Activated B cell treated with CpG ODN at 0.5 μM for 24 hours (primary cell): ENCODE results near the gene ABHD11. TPM values are rescaled to one million over a fixed set of nuclear protein-coding genes. Genes with fewer than 3 reads are reported as not detected.

ENCODE experiments used
- ATAC-seq: fragments of 200-7000 bp; cut with Tn5 transposase; one replicate; pipeline ENCODE4 v1.10.0; 2021; ENCODE audit warnings: low read depth, mild to moderate bottlenecking, moderate library complexity
- CTCF ChIA-PET: fragments of 350-600 bp; sonication (Branson Sonifier 250); formaldehyde crosslinking; loops from one replicate; lab custom pipeline; 2021; ENCODE audit warnings: antibody characterized with exemption; lab: Charles Lee
- POLR2A ChIA-PET: fragments of 350-600 bp; sonication (Branson Sonifier 250); formaldehyde crosslinking; loops from one replicate; lab custom pipeline; 2021; ENCODE audit warnings: antibody characterized with exemption; lab: Charles Lee
- DNase-seq: peaks from one replicate; pipeline ENCODE4 v3.0.0; 2022
- H3K27ac Mint-ChIP-seq: one replicate; pipeline ENCODE4 v1.8.0; 2020; ENCODE audit warnings: mixed read lengths
- H3K27me3 Mint-ChIP-seq: one replicate; pipeline ENCODE4 v1.8.0; 2021; ENCODE audit warnings: mixed read lengths
- H3K36me3 Mint-ChIP-seq: one replicate; pipeline ENCODE4 v1.8.0; 2021; ENCODE audit warnings: low read depth, mixed read lengths
- H3K4me1 Mint-ChIP-seq: one replicate; pipeline ENCODE4 v1.8.0; 2021; ENCODE audit warnings: mixed read lengths
- H3K4me3 Mint-ChIP-seq: one replicate; pipeline ENCODE4 v1.8.0; 2020; ENCODE audit warnings: mild to moderate bottlenecking, mixed read lengths
- H3K9me3 Mint-ChIP-seq: one replicate; pipeline ENCODE4 v1.8.0; 2020; ENCODE audit warnings: mixed read lengths
- intact Hi-C: fragments of 100-400 bp; cut with micrococcal nuclease; formaldehyde crosslinking; loops from one replicate; pipeline ENCODE4 v1.15.1; 2024
- total RNA-seq: library from RNA; stranded (reverse); gene quantifications from 2 replicates; pipeline ENCODE4 v1.2.3, GENCODE V29; 2022
- TF ChIP-seq, protein P1 (sequence below): fragments of 200-600 bp; IDR thresholded peaks from one replicate; pipeline ENCODE4 v1.8.0; 2022; ENCODE audit warnings: antibody characterized with exemption, mild to moderate bottlenecking

ABHD11 gene
- total RNA-seq, 1 donor from 2014 or later: 15.9 TPM

DNA sequence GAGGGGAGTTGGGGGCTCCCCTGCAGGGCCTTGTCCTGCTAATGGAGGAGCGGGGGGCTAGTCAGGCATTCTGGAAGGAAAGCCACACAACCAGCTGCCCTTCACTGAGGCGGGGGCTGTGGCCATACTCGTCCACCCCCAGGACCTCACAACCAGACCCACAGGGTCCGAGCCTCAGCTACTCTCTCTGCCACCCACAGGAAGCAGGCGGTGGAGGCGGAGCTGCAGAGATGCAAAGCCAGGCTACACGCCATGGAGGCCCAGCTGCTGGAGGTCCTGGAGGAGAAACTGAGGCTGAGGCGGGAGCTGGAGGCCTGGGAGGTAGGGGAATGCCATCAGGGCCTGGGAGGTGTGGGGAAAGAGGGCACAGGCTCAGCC is 3.1 kb downstream of the ABHD11 start:
- ChIA-PET POLR2A (no interaction called here), CTCF (interaction anchor here (1.2 to 3.9 kb wide), 2 partner anchors 10 to 128 kb away, joined by 3 to 29 read pairs; no protein-coding TSS in a partner anchor)
- TF ChIP-seq, protein P1, sequence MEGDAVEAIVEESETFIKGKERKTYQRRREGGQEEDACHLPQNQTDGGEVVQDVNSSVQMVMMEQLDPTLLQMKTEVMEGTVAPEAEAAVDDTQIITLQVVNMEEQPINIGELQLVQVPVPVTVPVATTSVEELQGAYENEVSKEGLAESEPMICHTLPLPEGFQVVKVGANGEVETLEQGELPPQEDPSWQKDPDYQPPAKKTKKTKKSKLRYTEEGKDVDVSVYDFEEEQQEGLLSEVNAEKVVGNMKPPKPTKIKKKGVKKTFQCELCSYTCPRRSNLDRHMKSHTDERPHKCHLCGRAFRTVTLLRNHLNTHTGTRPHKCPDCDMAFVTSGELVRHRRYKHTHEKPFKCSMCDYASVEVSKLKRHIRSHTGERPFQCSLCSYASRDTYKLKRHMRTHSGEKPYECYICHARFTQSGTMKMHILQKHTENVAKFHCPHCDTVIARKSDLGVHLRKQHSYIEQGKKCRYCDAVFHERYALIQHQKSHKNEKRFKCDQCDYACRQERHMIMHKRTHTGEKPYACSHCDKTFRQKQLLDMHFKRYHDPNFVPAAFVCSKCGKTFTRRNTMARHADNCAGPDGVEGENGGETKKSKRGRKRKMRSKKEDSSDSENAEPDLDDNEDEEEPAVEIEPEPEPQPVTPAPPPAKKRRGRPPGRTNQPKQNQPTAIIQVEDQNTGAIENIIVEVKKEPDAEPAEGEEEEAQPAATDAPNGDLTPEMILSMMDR: no peak
- H3K36me3 Mint-ChIP-seq: peaks cover 5% of the 10 kb centered on the region
- no peaks in the 10 kb centered on the region for H3K27me3 Mint-ChIP-seq
- H3K4me3 Mint-ChIP-seq: no peak overlapping the region
- H3K9me3 Mint-ChIP-seq: no peaks in the 10 kb centered on the region
- peaks cover 12% of the 10 kb centered on the region for H3K4me1 Mint-ChIP-seq
- no peak overlapping the region for H3K27ac Mint-ChIP-seq
- DNase-seq (no peak), ATAC-seq (no peak)
- intact Hi-C loops: loop anchor here (5.0 kb wide), 2 partner anchors 68 to 107 kb away; partner anchors contain the start of genes METTL27 and VPS37D

DNA sequence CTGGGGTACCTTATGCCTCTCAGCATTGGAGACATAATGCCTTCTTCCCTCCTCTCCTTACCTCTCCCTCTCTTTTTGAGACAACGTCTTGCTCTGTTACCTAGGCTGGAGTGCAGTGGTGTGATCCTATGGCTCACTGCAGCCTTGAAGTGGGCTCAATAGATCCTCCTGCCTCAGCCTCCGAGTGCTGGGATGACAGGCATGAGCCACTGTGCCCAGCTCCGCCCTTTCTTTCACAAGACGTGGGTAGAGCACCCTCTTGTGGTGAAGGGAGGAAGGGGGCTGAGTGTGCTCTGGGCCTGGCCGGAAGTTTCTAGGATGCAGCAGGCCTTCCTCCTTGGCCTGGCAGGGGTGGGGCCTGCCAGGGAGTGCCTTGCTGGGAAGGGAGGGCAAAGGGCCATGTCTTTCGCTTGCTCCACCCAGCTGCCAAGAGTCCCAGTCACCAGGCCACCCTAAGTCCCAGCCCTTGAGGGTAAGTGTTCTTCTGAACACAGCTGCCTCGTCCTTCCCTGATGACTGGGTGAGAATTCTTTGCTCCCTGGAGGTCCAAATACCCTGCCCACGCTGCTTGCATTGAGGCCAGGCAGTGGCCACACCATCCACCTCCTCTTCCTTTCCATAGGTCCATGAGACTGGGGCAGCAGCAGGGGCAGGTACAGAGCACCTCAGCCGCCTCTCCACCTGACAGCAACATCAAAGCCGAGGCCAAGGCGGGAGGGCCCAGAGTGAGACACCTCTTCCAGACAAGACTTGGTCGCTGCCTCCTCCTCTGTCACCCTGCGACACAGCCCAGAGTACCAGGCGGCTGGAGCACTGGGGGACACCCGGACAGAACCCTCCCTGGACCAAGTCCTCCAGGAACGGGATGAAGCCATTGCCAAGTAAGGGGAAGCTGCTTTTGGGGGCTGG is 3.7 kb downstream of the ABHD11 start:
- peaks cover 3% of the 10 kb centered on the region for H3K27me3 Mint-ChIP-seq
- H3K4me1 Mint-ChIP-seq: peaks cover 12% of the 10 kb centered on the region
- CTCF ChIA-PET: interaction anchor here (0.8 to 3.9 kb wide), 4 partner anchors 10 to 128 kb away, joined by 3 to 29 read pairs (median 4); no protein-coding TSS in a partner anchor
- H3K4me3 Mint-ChIP-seq: no peak overlapping the region
- ATAC-seq (peak; percentile 29), DNase-seq (peak; percentile 49)
- H3K27ac Mint-ChIP-seq: peak overlapping the region; percentile 50
- intact Hi-C loops: loop anchor here (1.0 to 5.0 kb wide), 6 partner anchors 10 to 128 kb away; partner anchors contain the start of genes METTL27, STX1A and VPS37D
- TF ChIP-seq, protein P1: no peak
- POLR2A ChIA-PET: no interaction called here
- H3K9me3 Mint-ChIP-seq: no peaks in the 10 kb centered on the region
- peaks cover 5% of the 10 kb centered on the region for H3K36me3 Mint-ChIP-seq

DNA sequence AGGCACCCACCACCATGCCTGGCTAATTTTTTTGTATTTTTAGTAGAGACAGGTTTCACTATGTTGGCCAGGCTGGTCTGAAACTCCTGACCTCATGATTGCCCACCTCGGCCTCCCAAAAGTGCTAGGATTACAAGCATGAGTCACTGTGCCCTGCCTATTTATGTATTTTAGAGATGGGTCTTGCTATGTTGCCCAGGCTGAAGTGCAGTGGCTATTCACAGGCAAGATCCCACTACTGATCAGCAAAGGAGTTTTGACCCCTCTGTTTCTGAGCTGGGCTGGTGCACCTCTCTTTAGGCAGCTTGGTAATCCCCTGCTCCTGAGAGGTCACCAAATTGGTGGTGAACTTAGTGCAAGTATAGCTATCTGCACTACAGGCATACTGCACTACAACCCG is 6.2 kb downstream of the ABHD11 start:
- Mint-ChIP-seq H3K4me1 (peaks cover 6% of the 10 kb centered on the region), H3K4me3 (no peak overlapping the region), H3K36me3 (peaks cover 3% of the 10 kb centered on the region), H3K9me3 (no peaks in the 10 kb centered on the region), H3K27me3 (peaks cover 11% of the 10 kb centered on the region), H3K27ac (no peak overlapping the region)
- intact Hi-C loops: no loop called here
- POLR2A ChIA-PET: no interaction called here
- TF ChIP-seq, protein P1: no peak
- ATAC-seq: no peak
- no peak for DNase-seq
- CTCF ChIA-PET: interaction anchor here (3.9 kb wide), 1 partner anchor 125 kb away, joined by 29 read pairs; no protein-coding TSS in a partner anchor

DNA sequence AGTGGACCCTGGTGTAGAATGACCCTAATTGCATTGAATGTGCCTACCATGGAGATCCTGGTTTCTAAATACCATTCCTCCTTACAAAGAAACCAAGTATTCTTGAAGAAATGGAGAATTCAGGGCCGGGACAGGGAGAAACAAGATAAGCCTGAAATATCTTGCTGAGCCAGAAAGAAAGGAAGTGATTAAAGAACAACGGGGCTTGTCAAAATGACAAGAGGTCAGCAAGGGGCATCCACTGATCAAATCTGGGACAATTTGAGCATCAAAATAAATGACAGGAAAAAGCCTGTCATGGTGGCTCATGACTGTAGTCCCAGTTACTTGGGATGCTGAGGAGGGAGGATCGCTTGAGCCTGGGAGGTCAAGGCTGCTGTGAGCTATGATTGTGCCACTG is 8.1 kb downstream of the ABHD11 start:
- intact Hi-C loops: no loop called here
- peaks cover 11% of the 10 kb centered on the region for H3K27me3 Mint-ChIP-seq
- POLR2A ChIA-PET: interaction anchor here (0.6 kb wide), 1 partner anchor 8 kb away, joined by 4 read pairs; the partner anchor contains the start of gene ABHD11

More for the DNA sequence above, 8.1 kb downstream of the ABHD11 start:
- Mint-ChIP-seq H3K36me3 (no peaks in the 10 kb centered on the region), H3K4me1 (peaks cover 6% of the 10 kb centered on the region), H3K27ac (no peak overlapping the region), H3K4me3 (no peak overlapping the region), H3K9me3 (no peaks in the 10 kb centered on the region)
- DNase-seq (no peak), ATAC-seq (no peak)
- CTCF ChIA-PET: interaction anchor here (1.0 kb wide), 1 partner anchor 123 kb away, joined by 4 read pairs; no protein-coding TSS in a partner anchor
- TF ChIP-seq, protein P1: no peak
